Right lobe of liver (tissue), 4 donors: Measurements from ENCODE around the gene CDC40.

ENCODE experiments used
- CTCF ChIP-seq, 4 donors: fragments of 200-600 bp in 3 of 4; fragments of 450-650 bp in 1 of 4; IDR thresholded peaks; one replicate each; pipeline versions ENCODE4 v1.5.1 to v1.8.0; 2016 to 2022; ENCODE audit warnings: antibody characterized with exemption in 4 of 4, mild to moderate bottlenecking in 2 of 4
- POLR2A ChIP-seq: fragments of 450-650 bp; IDR thresholded peaks from one replicate; pipeline ENCODE4 v1.6.1; 2017; ENCODE audit warnings: antibody characterized with exemption, mild to moderate bottlenecking
- donor health status: DM: no; HTN: no; CAD: no.
- donor health status: DM: no; HTN: no; CAD: no.
- donor health status: DM: no; HTN: yes; CAD: no.

GRCh38 chr6:110137924-110138887 is 42.0 kb upstream of the CDC40 start:
- no peak for TF ChIP-seq CTCF (IDR thresholded peaks at IDR 0.05)
- no peak for TF ChIP-seq POLR2A
